ENCODE data around the gene LGALS3BP. TPM values are rescaled to one million over a fixed set of nuclear protein-coding genes. Genes with fewer than 3 reads are reported as not detected.

The LGALS3BP gene
- total and polyA plus RNA-seq, 2 of the 13 experiments (the other 11 are each of a cell fraction or from before 2014, with no cell fraction given): 137 to 332 TPM

- TF ChIP-seq ZNF280D (CRISPR knock-in tag; IDR thresholded peaks at IDR 0.05) (no peak), ZNF646 (CRISPR knock-in tag; IDR thresholded peaks at IDR 0.05) (no peak; the same call in 1 of the 2 replicates), WIZ (CRISPR knock-in tag; IDR thresholded peaks at IDR 0.05) (peak; percentile 66; the same call in 1 of the 2 replicates), SP2 (CRISPR knock-in tag; IDR thresholded peaks at IDR 0.05) (no peak), ZFP36L2 (CRISPR knock-in tag; IDR thresholded peaks at IDR 0.05) (no peak; the same call in 1 of the 2 replicates), ZMAT5 (CRISPR knock-in tag; IDR thresholded peaks at IDR 0.05; ENCODE audit: borderline replicate concordance, low read depth) (no peak), DBP (CRISPR knock-in tag; IDR thresholded peaks at IDR 0.05; ENCODE audit: not compliant biosample characterization) (no peak)
Observed at GRCh38 chr17:78979780-78980623, at the start of gene LGALS3BP (continued).

All from HepG2 (cell line).